Right renal pelvis (tissue), 4 donors: ENCODE results near the gene CIB4. TPM values are rescaled to one million over a fixed set of nuclear protein-coding genes. Genes with fewer than 3 reads are reported as not detected.

Experiments
- DNase-seq, 4 donors: peaks; one replicate each; pipeline ENCODE4 v3.0.0-alpha.2; 2013; ENCODE audit warnings: low read depth in 4 of 4, low spot score in 3 of 4, missing footprints in 1 of 4
- polyA plus RNA-seq, 4 donors: library from polyadenylated mRNA; unstranded; fragments of 120-200 nt; gene quantifications; one replicate each; pipeline ENCODE4 v1.2.1, GENCODE V29; 2013; ENCODE audit not compliant: insufficient read length in 4 of 4

The CIB4 gene
- polyA plus RNA-seq, 4 donors = 0.30 to 1.2 (median 0.61) TPM

GRCh38 chr2:26534865-26535662 lies 106.1 kb downstream of the CIB4 start:
- no peak for DNase-seq

- DNase-seq = no peak
Observed at GRCh38 chr2:26534098-26534864, 106.9 kb downstream of the CIB4 start.

GRCh38 chr2:26533661-26534060 lies 107.5 kb downstream of the CIB4 start:
- DNase-seq = no peak

DNA sequence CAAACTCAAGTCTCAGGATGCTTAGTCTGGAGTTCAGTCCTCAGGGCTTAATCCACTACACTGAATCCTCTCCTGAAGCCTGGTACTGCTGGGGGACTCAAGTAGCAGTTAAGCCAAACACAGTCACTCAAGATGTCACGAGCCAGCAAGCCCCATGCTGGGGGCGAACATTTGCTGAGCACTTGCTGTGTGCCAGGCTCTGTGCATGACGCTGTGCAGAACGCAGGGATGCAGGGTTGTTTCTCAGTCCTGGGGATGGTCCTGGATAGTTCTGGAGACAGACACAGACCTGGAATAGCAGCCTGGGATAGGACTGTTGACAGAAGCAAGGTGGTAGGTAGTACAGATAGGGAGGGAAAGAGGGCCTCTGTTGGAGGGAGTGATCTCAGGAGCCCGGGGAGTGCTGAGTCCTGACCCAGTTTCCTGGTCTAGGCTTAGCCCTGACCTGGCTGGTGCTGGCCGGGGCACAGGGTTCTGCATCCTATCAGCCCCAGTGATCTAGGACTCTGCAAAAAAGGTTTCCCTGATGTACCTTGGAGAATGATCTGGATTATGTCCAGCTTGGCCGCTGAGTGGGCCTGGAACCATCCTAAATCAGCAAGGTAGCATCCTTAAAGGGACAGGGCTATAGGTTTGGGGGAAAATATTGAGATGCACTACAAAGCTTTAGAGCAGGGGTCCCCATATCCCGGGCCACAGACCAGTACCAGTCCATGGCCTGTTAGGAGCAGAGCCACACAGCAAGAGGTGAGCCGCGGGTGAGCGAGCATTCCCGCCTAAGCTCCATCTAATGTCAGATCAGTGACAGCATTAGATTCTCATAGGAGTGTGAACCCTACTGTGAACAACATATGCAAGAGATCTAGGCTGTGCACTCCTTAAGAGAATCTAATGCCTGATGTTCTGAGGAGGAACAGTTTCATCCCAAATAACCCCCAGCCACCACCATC lies 108.6 kb downstream of the CIB4 start:
- DNase-seq = no peak

Other genes starting within 250 kb of the CIB4 start
- gene DRC1, start 239.4 kb downstream of the CIB4 start, polyA plus RNA-seq = 1 to 10 TPM; 2.1 to 3.9 (median 2.8) TPM
- gene OTOF, start 163.2 kb downstream of the CIB4 start, polyA plus RNA-seq = under 1 TPM; 0.07 to 0.27 (median 0.20) TPM
- 1 to 10 TPM in 3 of 4 donors, under 1 TPM in 1; 0.97 to 5.0 (median 1.6) TPM for gene KCNK3, start 51.4 kb upstream of the CIB4 start, polyA plus RNA-seq
- 10 to 100 TPM; 16.0 to 17.6 (median 16.1) TPM for gene SLC35F6, start 122.9 kb upstream of the CIB4 start, polyA plus RNA-seq
- 10 to 100 TPM; 14.9 to 18.9 (median 16.3) TPM for gene CENPA, start 144.7 kb upstream of the CIB4 start, polyA plus RNA-seq
- gene DPYSL5, start 206.8 kb upstream of the CIB4 start, polyA plus RNA-seq = 1 to 10 TPM; 5.7 to 8.5 (median 6.5) TPM